Posterior vena cava (tissue), 2 donors: ENCODE data around the gene LEKR1. TPM values are rescaled to one million over a fixed set of nuclear protein-coding genes. Genes with fewer than 3 reads are reported as not detected.
A peak's percentile ranks its signal among the peaks of the same experiment; 100 is the strongest.
"Not testable (repeated sequence)": the region's sequence is repeated elsewhere in the genome, so short reads cannot be mapped to it uniquely, and the experiment has no call there.

Source experiments
- DNase-seq: peaks from one replicate; pipeline ENCODE4 v3.0.0-alpha.2; 2020; ENCODE audit warnings: low spot score
- intact Hi-C, 2 donors: fragments of 100-400 bp; cut with DNase I; formaldehyde crosslinking; loops; one replicate each; pipeline versions ENCODE4 v1.14.1 to v1.14.2; 2022 to 2023
- total RNA-seq, 2 donors: library from RNA; stranded (reverse); fragmentation: NEBNext Ultra II Directional; extraction: Animal tissue kit (Norgen Biotek cat#: 25700); gene quantifications; one replicate each; pipeline ENCODE4 v1.2.1, GENCODE V29; 2021
- donor health status: DM: yes; HTN: yes; CAD: no.
- donor health status: DM: yes; HTN: yes; CAD: no.

Gene LEKR1
- total RNA-seq, 2 donors from 2014 or later = 1.4 to 1.6 TPM

DNA sequence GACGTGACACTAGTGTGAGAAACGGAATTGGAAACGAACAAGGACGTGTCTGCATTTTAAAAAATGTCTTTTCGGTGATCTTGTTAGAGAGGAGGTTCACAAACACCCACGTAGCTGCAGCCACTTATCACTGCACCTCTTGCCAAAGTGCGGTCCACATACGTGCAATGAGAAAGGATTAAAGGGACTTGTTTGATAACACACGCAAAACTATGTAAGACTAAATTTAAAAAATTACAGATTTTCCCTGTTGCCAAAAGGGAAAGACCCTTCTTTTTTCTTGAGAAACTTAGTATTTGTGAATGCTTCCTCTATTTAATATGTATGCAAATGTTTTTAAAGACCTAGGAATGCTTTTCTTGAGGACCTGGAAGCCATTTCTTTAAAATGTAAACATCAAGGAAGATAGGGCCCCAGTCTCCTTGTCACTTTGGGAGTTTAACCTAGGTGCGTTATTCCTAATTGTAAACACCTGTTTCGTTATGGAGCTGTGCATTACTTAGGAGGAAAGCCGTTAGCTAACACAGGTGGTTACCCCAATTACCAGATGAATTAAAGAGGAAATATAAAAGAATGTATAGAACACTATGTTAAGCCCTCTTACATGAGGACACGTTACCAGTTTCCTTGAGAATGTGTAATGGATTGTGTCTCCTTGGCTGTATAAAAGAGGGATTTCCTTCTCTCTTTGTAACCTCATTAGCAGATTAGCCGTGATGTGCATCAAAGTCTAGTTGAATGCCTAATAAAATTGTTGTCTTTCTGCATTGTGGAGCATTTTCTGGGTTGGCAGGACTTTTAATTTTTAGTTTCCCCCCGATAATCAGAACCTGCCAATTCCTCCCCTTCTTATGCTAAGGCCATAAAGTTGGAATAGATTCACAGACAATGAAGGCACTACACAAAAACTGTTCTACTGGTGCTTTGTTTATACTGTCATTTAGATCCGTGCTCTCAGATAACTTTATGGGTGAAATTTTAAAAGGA lies 1.0 kb downstream of the LEKR1 start:
- intact Hi-C loops = loop anchor here in 1 of 2 donors (10.0 kb wide), 2 partner anchors 152 to 258 kb away; partner anchors contain the start of gene TIPARP
- no peak for DNase-seq

- DNase-seq = no peak
- intact Hi-C loops = no loop called here
Measured at GRCh38 chr3:156831006-156831405, 4.9 kb downstream of the LEKR1 start.

- DNase-seq = no peak
- intact Hi-C loops = no loop called here
Measured at GRCh38 chr3:156834435-156834834, 8.3 kb downstream of the LEKR1 start.

DNA sequence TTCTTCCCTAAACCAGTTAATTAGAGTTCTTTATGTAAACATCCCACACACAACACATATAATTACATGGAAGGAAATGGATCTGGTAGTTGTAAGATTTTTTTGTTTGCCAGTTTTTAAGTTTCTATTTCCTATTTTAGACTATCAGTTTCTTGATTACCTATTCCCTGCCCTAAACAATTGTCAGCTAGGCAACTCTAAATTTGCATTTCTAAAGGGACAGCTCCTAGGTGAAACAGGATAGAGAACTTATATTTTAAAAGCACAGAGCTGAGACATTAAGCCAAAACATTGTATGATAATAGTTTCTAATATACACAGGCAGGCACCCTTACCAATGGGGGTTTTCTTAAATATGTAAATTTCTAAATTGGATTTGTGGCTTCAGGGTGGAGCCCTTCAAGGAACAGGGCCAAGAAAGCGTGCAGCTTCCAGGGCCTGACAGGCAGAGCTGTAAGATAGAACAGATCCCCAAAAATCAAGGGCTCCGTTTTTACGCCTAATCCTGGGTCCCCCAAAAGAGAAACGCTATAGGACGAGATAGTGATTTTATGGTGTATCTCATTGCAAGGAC lies 8.9 kb downstream of the LEKR1 start:
- intact Hi-C loops = no loop called here
- no peak for DNase-seq

DNA sequence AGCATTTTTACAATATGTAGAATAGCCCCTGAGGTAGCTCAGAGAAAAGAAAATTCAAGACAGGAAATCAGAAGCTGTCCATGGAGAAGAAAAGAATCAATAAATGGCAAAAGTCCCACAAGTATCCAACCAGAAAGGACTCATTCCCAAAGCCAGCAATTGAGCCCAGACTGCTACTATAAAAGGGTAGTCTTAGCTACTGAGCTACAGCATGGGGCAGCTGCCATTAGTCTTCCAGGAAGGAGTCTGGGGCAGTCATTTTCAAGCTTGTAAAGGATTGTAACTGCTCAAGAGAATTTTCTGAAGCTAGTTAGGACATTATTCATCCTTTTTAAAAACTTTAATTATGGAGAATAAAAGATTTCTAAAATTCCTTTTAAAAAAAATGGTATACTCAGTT lies 10.5 kb downstream of the LEKR1 start:
- intact Hi-C loops = no loop called here
- DNase-seq = no peak

GRCh38 chr3:156837115-156837514 lies 11.0 kb downstream of the LEKR1 start:
- no peak for DNase-seq
- intact Hi-C loops = no loop called here

- no peak for DNase-seq
- intact Hi-C loops = no loop called here
Measured at GRCh38 chr3:156838035-156838434, 11.9 kb downstream of the LEKR1 start.

DNA sequence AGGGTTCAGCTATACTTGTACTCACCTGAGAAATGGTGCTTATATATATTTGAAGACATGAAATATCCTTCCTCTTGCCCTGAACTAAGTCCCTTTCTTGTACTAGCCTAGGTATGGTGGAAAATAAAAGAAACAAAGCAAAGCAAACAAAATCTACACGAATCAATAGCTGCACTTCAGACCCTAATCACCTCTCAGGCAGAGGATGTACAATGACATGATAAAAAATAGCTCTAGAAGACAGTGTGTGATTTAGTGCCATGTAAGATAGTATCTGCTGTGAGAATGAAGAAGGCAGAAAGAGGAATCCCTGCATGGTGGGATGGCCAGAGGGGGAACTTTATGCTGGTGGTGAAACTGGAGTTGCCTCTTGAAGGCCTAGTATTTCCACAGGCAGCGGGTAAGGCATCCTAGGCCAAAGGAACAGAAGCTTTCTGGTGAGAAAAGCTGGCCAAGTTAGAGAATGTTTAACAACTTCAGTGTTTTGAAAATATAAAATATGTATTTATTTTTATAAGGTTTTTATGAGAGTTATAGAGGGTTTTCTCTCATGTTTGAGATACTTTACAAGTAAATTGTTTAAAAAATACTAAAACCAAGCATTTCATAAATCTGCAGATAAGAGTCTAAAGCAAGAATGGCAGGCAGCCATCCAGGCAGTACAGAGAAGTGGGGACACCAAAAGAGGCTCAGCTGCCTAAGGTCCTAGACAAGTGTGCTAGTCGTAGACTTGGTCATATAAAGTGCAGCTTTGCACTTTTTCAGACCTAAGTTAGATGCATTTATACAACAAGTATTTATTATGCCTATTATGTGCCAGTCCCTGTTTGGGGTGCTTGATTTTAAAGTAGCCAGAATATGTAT lies 14.9 kb downstream of the LEKR1 start:
- intact Hi-C loops = no loop called here
- no peak for DNase-seq

DNA sequence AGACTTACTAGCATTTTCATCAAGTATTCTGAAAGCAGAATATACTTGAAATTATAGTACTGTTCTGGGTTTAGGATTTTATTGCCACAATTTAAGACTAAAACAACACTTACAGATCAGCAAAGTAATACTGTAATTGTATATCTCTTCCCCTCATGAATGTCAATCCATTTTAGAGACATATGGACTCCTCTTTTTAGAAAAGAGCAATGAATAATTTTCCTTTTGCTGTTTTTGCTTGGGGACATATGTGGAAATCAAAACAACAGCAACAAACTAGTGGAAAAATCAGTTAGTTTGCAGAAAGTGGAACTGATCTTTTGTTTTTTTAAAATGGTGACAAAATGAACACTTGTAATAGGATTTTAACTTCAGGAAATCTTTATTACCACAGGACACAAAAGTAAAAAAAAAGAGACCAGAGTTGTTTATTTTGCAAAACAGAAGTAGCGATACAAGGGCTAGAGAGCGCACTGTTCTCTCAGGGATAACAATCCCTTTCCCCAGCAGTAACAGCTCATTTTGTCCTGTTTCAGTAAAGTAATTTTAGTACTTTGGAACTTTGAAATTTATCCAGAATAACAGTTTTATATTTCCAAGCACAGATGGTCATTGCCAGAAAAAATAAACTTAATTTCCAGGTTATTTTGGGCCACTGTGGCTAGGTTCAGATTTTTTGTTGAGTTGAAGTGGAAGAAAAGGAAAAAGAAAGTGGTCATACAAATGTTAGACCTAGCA lies 17.1 kb downstream of the LEKR1 start:
- DNase-seq = no peak

DNA sequence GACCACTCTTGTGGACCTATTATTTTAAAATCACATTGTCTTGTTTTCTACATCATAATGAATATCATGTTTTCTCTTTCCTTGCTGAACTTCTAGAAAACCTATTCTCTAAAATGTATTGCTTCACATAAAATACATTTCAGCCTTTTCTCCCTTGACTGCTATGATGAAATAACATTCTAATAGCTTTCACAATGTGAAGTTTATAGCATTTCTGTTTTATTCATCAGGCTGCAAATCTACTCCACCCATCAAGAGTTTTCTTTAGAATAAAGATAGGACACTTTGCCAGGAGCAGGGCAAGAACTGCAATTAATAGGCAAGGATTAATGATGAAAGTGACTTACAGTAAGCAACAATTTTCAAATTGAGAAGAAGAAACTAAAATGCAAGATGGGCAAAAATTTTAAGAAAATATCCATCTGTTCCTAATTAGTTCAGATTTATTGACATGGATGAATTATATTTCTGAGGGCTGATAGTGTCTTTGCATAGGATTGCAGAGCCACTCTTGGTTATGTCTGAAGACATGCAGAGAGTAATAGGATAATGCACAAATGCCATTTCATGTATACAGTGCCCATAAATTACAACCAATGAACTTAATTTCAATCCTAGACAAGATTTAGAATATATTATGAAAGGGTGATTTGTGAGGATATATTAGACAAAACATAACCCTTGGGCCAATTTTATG lies 21.7 kb downstream of the LEKR1 start:
- intact Hi-C loops = no loop called here
- no peak for DNase-seq

More for the DNA sequence above, 17.1 kb downstream of the LEKR1 start:
- intact Hi-C loops = no loop called here

- intact Hi-C loops = no loop called here
Measured at GRCh38 chr3:156859578-156859977, 33.4 kb downstream of the LEKR1 start.

DNA sequence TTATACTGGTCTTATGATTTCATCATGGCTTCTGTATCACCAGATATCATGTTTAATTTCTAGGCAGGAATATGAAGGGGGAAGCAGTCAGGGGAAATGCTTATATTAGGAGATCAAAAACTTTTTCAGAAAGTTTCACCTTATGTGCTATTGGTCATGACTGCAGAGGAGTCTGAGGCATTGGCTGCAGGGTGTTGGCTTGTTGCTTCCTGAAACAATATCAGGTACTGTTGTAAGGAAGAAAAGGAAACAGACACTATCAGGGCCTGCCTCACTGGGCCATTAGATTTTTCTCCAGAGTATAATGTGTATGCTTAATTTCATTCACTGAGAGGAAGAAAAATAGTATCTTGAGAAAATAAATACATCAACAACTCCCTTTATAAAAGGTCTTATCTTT lies 34.7 kb downstream of the LEKR1 start:
- DNase-seq = no peak
- intact Hi-C loops = no loop called here

More at GRCh38 chr3:156859578-156859977, 33.4 kb downstream of the LEKR1 start:
- no peak for DNase-seq

DNA sequence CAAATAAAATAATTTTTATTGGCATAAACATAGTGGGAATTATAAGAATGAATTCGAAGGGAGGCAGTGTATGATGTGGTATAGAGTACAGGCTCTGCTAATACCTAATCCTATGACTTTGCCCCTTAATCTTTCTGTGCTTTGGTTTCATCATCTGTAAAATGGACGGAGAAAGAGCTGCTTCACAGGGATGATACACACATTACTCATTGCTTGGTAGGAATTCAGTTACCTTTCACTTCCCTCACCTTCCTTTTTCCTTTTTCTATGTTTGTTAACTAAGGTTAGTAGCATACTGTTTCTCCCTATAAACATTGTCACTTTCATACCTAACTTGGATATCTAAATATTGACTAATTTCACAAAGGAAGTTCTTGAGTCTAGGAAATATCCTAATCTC lies 36.2 kb downstream of the LEKR1 start:
- no peak for DNase-seq
- intact Hi-C loops = no loop called here

GRCh38 chr3:156865732-156866131 lies 39.6 kb downstream of the LEKR1 start:
- intact Hi-C loops = no loop called here
- no peak for DNase-seq

- intact Hi-C loops = no loop called here
- no peak for DNase-seq
Measured at GRCh38 chr3:156867174-156867573, 41.0 kb downstream of the LEKR1 start.

DNA sequence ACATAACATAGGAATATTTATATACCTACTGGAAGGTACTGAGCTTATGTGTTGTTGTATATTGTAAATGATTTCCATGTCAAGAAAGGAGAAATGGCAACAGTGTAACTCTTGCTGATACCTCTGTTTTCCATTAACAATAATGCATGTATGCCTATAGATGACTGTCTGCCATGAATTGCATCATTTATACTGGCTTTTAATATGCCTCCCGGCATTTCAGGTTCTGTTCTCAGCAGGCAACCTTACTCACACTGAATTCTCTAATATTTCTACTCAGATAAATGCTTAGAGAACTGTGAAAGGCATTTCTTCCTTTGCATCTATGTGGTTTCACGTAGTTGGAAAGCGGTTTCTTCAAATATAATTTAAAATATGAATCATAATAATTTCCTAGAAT lies 41.8 kb downstream of the LEKR1 start:
- no peak for DNase-seq

GRCh38 chr3:156873906-156874305 lies 47.8 kb downstream of the LEKR1 start:
- intact Hi-C loops = no loop called here
- no peak for DNase-seq

More for the DNA sequence above, 41.8 kb downstream of the LEKR1 start:
- intact Hi-C loops = no loop called here

GRCh38 chr3:156879491-156879890 lies 53.3 kb downstream of the LEKR1 start:
- intact Hi-C loops = not testable (repeated sequence)
- DNase-seq = peak; percentile 23
